ENCODE measurements around the gene CEP41. TPM values are rescaled to one million over a fixed set of nuclear protein-coding genes. Genes with fewer than 3 reads are reported as not detected.

CEP41 gene, protein sequence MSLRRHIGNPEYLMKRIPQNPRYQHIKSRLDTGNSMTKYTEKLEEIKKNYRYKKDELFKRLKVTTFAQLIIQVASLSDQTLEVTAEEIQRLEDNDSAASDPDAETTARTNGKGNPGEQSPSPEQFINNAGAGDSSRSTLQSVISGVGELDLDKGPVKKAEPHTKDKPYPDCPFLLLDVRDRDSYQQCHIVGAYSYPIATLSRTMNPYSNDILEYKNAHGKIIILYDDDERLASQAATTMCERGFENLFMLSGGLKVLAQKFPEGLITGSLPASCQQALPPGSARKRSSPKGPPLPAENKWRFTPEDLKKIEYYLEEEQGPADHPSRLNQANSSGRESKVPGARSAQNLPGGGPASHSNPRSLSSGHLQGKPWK
- total RNA-seq (2022; extraction: Qiagen RNA extraction) = 10.4 to 13.8 TPM (median 11.6 TPM) in 5 replicates

GRCh38 chr7:130440527-130441365, at the start of gene CEP41:
CEP41 (minus strand) TSS chr7:130441016; CDS start chr7:130440966, 50 bp downstream.

DNA sequence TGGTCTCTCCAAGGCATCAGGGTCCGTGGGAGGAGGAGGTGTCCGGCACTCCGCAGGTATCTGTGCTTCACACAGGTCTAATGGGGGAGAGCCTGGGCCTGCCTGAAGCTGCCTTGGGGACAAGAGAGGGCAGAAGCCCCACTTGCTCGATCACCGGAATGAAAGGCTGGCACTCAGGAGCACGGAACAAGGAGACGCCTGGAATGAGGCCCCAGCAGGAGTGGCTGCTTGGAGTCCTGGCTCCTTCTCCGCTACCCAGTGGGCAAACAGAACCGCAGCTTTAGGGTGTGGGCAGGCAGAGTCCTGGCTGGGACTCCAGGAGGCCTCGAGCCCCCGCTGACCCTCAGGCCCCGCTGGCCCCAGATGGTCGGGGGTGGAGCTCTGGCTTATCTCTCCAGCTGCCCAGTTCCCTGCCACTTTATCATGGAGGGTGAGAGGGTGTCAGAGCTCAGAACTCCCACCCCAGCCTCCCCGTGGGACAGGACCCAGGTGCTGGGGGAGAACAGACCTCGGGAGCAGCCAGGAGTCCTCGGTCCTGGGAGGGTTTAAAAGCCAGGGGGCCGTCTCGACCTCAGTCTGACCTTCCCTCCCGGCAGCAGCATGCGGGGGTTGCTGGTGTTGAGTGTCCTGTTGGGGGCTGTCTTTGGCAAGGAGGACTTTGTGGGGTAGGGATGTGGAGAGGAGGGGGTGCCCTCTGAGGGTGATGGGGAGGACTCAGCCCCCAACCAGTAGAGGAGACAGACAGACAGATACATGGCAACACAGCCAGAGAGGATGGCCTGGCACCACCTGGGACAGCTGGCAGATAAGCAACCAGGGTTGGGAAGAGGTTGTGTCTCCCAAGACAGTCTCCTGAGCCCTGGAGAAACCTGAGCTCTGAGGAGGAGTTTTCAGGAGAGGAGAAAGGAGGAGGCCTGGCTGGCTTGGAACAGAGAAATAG, 60.6 kb downstream of the CEP41 start, which contains the start of gene CPA1:
CPA1 (plus strand) TSS at position 574 of the 940 bp plus-strand sequence; CDS start at position 601, 27 bp downstream.

DNA sequence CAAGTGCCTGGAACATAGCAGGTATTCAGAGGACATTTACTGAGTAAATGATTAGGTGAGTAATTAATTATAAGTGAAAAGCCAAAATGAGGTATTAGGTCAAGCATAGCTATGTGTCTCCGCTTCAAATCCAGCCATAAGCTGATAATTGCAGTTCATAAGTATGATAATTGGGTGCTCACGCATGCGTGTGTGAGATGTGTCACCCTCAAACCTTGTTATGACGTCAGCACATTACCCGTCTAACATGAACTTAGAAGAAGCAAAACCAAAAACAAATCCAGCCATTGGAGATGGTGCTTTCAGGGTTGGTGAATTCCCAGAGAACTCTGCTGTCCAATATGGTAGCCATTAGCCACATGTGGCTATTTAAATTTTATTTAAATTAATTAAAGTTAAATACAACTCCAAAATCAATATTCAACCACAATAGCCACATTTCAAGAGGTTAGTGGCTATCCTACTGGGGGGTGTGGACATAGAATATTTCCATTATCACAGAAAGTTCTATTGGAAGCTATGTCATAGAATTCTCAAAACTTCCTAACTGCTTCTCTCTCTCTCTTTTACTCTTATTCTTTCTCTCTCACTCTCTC, 96.4 kb downstream of the CEP41 start, which contains the start of gene CPA5:
CPA5 (plus strand) TSS at position 546 of the 596 bp plus-strand sequence. CDS start 1,670 bp downstream, outside the sequence.

Other genes with a start within 250 kb of the CEP41 start
- 12.0 to 15.9 TPM (median 14.2 TPM) in 5 replicates for gene TMEM209, start 235.6 kb downstream of the CEP41 start, total RNA-seq (2022; extraction: Qiagen RNA extraction)
- gene SSMEM1, start 233.2 kb downstream of the CEP41 start, total RNA-seq (2022; extraction: Qiagen RNA extraction) = not detected in 5 replicates
- gene CPA2, start 174.2 kb downstream of the CEP41 start, total RNA-seq (2022; extraction: Qiagen RNA extraction) = 0.09 TPM in 1 of 5 replicates, not detected in the others
- 3.3 to 5.3 TPM (median 4.3 TPM) in 5 replicates for gene CPA4, start 147.9 kb downstream of the CEP41 start, total RNA-seq (2022; extraction: Qiagen RNA extraction)
- not detected in 5 replicates for gene CPA5, start 96.2 kb downstream of the CEP41 start, total RNA-seq (2022; extraction: Qiagen RNA extraction)
- not detected in 5 replicates for gene CPA1, start 60.5 kb downstream of the CEP41 start, total RNA-seq (2022; extraction: Qiagen RNA extraction)
- 31.8 to 45.2 TPM (median 36.6 TPM) in 5 replicates for gene MEST, start 51.1 kb upstream of the CEP41 start, total RNA-seq (2022; extraction: Qiagen RNA extraction)
- gene COPG2, start 227.7 kb upstream of the CEP41 start, total RNA-seq (2022; extraction: Qiagen RNA extraction) = 12.2 to 14.9 TPM (median 13.9 TPM) in 5 replicates
- not detected in 5 replicates for gene TSGA13, start 245.5 kb upstream of the CEP41 start, total RNA-seq (2022; extraction: Qiagen RNA extraction)